Germinal center (tissue), 1 donor: ENCODE data around the gene IPCEF1.

ENCODE experiments used
- DNase-seq: peaks from one replicate; pipeline ENCODE4 v3.0.0; 2012; ENCODE audit warnings: mixed read lengths, low spot score

The IPCEF1 gene, protein sequence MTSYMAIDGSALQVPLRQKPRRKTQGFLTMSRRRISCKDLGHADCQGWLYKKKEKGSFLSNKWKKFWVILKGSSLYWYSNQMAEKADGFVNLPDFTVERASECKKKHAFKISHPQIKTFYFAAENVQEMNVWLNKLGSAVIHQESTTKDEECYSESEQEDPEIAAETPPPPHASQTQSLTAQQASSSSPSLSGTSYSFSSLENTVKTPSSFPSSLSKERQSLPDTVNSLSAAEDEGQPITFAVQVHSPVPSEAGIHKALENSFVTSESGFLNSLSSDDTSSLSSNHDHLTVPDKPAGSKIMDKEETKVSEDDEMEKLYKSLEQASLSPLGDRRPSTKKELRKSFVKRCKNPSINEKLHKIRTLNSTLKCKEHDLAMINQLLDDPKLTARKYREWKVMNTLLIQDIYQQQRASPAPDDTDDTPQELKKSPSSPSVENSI

DNA sequence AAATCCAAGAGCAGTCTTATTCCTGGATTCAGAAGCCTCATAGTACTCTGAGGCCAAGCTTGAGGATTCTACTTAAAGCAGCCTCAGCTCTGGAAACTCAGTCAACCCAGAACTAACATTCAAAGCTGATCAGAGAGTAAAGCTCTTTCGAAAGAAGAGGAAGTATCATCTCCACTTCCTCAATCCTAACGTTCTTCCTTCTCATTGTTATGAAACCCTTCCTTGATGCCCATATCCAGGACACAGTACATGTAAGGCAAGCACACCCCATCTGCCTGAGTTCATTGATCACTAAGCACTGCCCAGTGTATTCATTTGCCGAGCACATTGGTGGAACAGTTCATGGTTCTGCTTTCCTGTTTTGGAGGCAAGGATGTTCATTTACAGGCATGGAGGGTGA lies at the start of gene IPCEF1:
TSS of gene IPCEF1 (minus strand) at position 114 of the 400 bp plus-strand sequence. CDS start 90,856 bp downstream, outside the sequence.
- DNase-seq: peak; percentile 10

DNA sequence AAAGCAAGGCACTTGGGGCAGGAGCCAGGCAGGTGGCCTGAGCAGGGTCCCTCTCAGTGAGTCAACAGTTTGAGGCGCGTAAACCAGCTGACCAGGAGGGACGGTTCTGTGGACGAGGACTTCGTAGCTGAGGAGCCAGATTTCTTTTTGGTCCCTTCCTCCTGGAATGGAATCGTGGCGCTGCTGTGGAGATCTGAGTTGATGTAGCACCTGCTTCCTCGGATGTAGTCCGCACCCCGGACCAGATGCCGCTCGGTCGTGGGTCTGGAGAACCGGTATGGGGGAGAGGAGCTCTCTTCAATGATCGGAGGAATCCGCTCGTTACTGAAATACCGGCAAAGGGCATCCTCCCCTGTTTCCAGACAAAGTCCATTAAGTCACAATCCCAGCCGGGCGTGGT lies 49.7 kb upstream of the IPCEF1 start:
- DNase-seq: no peak

DNA sequence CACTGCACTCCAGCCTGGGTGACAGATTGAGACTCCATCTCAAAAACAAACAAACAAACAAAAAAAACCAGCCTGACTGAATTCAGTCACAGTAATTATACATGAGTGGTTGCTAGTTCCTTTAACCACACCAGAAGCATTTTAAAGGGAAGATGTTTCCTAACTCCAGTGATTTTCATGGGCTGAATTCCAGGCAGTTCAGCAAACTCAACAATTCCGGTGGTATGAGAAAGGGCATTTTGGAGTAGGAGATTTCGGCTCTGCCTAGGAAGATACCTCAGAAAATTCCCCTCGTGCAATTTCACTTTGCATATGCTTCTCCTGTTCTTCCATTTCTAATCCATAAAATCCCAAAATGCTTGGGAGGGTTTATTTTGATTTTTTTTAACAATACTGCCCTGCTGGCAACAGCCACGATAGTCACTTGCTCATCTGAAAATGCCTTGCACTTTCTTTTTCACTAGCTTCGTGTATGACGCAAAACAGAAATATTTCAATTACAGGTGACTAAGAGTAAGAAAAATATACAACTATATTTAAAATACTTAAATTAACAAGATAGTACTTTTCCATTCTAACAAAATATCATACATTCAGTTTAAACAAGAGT lies 48.3 kb upstream of the IPCEF1 start:
- DNase-seq: no peak

DNA sequence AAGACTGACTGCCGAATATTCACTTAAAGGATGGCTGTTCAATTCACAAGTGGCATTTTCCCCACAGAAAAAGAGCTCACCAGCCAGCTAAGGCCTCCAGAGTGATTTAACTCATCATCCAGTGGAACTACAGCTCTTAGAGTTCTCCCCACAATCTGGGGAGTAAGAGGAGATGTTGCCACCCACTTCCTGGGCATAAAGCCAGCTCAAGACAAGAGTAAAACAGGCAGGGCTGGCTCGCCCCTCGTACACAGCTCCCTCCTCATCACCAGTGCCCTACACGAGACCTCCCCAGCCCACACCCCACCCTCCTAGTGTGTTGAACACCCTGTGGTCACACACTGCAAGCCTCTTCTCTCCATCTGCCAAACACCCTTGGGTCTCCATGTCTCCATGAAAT lies 47.2 kb upstream of the IPCEF1 start:
- DNase-seq: no peak

DNA sequence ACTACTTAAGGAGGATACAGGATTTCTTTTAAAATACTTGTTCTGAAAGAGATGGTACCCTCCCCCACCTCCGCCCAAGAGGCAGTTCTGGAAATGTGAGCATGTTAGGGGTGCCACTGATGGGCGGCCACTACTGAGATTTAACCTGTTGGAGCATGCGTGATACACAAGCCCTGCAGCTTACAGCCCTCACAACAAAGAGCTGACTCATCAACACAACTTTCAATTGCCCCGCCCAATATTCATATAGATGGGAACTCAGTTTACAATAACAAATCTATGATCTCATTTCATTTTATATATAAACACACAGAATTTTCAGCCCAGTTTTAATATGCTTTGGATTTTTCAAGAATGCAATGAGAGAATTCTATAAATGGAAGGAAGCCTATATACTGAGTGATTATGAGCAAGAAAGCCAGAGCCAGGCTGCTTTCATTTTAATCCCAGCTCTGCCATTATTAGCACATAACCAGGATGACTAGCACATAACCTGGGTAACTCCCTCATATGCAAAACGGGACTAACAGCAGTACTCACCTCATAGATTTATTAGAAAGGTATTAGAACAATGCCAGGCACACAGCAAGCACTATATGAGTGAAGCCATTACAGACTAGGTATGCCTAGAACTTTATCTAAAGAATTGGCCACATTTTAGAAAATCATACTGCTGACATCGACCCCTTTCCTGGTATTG lies 45.6 kb upstream of the IPCEF1 start:
- no peak for DNase-seq

DNA sequence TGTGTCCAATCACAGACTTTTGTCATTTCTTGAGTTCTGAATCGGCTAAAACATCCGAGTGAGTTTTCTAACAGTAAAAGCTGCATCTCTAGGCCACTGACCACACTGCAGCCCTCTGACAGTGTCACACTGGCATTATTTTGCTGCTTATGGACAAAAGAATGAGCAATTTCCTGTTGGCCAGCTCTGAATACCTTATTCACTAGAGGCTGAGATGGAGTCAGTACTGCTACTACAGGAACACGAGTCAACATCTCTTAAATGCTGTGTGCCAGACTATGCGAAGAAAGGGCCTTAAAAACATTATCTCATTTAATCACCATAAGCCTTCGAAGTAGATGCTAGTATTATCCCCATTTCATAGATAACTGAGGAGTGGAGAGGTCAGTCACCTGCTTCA lies 42.5 kb upstream of the IPCEF1 start:
- DNase-seq: no peak

DNA sequence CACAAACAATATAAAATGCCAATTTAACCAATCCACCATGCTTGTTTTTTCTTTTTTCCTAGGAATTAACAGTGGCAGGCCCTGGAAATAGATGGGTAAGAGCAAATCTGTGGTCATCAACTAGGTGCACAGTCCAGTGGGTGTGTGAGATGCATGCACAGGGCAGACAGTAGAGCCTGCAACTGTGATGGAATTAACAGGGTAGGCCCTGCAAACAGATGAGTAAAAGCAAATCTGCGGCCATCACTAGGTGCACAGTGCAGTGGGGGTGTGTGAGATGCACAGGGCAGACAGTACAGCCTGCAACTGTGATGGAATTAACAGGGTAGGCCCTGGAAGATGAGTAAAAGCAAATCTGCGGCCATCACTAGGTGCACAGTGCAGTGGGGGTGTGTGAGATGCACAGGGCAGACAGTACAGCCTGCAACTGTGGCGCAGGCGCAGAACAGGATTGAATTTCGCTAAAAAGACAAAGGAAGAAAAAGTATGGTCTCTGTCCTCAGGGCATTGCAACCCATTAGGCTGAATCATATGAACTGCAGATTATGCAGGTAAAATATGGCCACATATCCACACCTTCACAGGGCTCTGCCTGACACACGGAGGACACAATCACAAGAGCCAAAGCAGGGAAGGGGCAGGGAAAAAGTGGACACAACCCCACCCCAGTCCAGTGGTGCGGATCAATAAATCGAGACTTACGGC lies 41.0 kb upstream of the IPCEF1 start:
- DNase-seq: no peak

DNA sequence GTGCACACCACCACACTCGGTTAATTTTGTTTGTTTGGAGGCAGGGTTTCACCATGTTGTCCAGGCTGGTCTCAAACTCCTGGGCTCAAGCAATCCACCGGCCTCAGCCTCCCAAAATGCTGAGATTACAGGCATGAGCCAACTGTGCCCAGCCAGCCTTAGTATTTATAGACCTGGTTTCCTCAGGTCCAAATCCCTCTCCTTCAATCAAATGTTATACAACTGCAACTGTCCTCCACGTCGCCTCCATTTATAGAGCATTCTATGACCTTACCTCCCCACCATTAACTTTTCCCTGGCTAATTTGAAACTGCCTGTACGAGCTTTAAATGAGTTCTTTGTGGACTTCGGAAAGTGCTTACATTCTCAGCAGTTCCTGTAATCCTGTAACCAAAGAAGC lies 39.3 kb upstream of the IPCEF1 start:
- no peak for DNase-seq

DNA sequence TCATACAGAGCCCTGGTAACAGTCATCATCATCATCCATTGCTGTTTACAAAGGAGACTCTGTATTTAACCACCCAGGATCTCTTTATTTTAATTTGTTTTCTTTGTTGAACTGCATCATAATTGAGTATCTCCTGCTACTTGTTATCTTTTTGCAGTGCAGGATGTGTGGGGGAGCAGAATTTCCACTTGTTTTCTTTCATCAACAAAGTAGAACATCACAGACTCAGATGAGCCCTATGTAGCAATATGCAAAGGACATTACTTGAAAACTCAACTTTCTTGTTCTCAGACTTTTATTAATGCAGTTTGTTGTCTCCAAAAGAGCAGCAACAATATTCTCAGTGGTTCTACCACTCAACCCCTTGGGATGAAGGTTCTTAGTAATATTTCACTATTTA lies 38.7 kb upstream of the IPCEF1 start:
- no peak for DNase-seq

DNA sequence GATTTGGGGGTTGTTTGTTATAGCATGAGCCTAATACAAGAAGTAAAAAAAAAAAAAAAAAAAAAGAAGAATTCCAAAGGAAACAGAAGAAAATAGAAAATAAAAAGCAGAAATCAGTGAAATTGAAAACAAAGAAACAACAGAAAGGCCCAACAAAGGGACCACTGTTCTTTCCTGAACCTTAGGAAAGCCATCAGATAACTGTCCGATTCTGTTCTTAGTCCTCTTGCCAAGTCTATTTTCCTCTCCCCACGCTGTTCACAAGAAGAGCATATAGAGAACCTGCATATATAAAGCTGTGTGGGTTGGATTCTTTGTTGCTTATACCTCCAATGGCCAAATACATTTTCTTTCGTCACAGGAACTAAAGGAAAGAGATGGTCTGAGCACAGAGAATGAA lies 38.0 kb upstream of the IPCEF1 start:
- DNase-seq: no peak

DNA sequence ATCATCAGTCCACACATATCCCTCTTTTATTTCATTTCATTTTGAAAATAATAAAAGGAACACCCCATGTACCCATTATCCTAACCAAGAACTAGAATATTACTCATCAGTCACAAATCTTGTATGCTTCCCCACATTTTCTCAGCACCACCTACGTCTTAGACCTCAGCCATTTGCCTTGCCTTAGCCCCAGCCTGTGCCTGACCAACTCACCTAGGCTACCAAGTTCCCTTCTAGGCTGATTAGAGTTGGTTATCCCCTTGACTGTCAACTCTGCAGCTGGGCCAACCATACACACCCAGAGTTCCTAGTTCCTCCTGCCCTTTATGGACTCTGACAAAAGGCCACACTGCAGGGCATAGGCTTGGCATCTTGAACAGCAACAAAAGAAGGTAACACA lies 33.4 kb upstream of the IPCEF1 start:
- no peak for DNase-seq

DNA sequence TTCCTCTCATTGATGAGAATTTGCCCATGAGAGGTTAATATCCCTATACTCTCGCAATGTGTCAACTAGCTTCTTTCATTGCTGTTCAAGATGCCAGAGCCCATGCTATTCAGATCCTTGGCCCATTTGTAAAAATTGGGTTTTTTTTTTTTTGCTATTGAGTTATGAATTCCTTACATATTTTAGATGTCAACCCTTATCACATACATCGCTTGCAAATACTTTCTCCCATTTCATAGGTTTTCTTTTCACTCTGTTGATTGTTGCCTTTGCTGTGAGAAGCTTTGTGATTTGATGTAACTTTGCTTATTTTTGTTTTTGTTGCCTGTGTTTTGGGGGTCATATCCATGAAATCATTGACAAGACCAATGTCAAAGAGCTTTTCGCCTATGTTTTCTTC lies 32.2 kb upstream of the IPCEF1 start:
- no peak for DNase-seq

DNA sequence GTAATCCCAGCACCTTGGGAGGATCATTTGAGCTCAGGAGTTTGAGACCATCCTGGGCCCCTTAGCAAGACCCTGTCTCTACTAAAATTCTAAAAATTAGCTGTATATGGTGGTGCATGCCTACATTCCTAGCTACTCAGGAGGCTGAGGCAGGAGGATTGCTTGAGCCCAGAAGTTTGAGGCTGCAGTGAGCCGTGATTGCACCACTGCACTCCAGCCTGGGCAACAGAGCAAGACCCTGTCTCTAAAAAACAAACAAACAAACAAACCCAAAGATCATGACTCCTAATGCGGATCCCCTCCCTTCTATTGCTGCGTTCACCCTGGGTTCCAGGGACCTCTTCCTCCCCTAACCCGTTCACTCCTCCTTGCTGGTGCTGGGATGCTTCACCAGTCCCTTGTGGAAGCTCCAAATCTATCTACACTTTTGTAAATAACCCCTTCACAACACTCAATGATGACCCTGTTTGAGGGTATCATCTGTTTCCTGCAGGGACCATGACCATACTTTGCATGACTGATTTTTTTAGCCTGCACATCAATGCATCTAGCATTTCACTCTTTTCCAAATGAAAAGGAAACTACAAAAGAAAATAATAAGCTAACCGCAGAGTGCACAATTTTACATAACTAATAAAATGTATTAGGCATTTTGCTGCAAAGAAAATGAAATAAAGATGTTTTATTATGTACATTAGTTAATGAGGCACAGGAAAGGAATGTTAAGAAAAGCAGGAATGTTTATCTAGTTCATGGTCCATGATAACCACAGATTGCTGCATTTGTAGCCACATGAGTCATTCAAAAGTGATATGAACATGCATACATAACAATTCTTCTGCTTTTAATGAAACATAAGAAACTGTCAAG lies 30.5 kb upstream of the IPCEF1 start:
- no peak for DNase-seq

DNA sequence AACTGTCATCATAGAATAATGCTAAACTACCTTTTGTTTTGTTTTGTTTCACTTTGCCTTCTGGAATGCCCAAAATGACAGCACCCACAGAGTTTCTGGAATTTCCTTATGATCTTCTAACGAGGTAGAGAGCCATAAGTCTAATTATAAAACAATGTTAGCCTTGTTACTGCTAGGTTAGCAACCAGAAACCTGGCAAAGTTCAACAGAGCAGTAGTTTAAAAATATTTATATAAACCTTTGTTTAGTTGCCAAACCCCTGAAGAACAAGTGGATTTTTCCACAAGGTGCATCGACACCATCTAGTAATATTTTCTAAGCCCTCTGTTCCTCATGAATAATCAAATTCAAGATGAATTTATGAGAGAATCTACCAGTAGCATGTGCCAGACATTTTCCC lies 27.6 kb upstream of the IPCEF1 start:
- no peak for DNase-seq

DNA sequence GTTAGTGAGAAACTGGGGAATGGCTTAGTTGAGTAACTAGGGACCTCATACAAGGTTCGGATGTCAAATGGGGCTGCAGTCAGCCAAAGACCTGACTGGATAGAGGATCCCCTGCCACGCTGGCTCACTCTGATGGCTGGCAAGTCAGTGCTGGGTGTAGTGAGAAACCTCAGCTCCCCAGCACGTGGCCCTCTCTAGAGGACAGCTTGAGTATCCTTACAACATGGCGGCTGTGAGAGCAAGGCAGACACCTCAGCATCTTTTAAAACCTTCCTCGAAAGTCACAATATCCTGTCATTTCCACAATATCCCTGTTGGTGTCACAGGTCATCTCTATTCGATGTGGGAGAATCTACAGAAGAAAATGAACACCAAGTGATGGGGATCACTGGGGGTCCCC lies 26.7 kb upstream of the IPCEF1 start:
- DNase-seq: no peak

DNA sequence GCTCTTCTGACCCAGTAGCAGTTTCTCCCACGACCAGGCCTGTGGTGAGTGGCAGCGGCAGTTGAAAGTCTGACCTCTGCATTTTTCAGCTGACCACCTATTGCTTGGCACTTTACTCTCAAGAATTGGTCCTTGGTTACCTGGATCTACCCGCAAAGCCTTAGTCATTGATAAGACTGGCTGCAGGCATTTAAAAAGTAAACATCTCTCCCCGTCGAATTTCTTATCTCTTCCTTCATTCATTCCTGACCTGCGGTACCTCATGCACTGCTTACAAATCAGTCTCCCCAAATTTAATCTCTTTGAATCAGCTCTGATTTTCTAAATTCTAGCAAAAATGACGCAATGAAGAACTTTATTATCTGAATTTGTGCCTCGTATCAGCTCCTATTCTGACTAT lies 26.1 kb upstream of the IPCEF1 start:
- DNase-seq: no peak

DNA sequence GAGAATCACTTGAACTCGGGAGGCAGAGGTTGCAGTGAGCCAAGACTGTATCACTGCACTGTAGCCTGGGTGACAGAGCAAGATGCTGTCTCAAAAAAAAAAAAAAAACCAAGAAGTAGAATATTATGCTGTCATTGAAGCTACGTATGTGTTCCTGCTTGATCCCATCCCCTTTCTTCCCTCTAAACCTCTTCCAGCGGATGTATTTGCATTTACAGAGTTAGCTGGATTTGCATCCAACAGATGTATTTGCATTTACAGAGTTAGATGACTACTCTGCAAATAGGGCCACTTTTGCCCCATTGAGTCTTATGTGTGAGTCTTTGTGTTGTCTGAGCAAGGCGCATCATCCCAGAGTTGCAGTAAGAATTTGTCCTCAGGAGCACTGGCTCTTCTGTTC lies 24.9 kb upstream of the IPCEF1 start:
- DNase-seq: no peak

DNA sequence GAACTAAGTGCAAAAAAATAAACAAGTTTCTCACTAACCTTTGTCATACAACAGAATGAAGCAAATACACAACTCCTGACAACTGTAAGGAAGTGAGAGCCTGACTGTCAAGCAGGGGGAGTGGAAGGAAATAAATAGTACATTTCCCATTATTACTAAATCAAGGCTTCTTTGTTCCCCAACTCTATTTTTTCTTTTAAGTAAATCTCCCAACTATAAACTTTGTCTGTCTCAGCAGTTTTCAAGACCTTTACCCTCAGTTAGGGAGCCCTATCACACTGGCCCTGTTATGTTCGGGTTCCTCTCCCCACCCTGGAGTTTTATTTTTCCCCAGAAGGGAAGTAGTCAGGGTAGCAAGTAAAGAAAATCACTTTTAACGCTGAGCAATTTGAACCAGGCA lies 24.1 kb upstream of the IPCEF1 start:
- DNase-seq: no peak

DNA sequence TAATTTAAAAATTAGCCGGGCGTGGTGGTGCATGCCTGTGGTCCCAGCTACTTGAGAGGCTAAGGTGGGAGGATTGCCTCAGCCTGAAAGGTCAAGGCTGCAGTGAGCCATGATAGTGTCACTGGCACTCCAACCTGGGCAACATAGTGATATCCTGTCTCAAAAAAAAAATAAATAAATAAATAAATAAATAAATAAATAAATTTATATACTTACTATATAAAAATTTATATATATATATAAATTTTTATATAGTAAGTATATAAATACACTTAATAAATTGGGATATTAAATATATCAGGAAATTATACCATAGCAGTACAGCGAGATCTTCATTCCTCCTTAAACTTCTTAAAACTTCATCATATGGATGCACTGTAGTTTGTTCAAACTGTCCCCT lies 23.0 kb upstream of the IPCEF1 start:
- no peak for DNase-seq

DNA sequence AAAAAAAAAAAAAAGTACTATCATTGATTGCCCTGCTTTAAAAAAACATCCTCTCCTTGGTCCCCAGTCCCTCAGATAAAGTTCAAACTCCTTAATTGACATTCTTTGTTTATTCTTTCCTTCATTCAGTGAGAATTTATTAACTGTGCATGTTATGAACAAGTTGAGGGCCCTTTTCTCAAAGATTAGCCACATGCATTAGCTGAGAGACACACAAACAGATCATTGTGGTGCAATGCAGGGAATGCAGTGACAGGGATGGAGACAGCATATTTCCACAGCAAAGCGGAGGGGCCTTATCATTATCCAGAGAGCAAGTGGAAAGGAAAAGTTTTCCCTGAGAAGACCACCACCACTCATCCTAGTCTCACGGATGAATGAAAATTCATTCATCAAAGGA lies 21.9 kb upstream of the IPCEF1 start:
- DNase-seq: no peak

DNA sequence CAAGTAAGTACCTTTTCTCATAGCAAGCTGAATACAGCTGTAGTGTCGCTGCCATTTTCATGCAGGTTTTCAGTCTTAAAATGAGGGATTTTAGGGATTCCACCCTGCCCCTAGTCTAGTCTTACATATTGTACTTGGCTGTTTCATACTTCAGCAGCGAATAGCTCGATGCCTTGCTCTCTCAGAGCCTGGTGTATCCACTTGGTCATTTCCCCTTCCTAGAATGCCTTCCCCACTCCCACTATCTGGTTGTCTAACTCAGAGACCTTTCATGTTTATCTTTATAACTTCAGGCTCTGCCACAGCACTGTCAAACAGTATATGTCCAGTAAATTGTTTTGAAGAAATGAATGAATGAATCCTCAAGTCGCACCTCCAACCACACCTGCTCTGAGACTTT lies 21.1 kb upstream of the IPCEF1 start:
- no peak for DNase-seq

DNA sequence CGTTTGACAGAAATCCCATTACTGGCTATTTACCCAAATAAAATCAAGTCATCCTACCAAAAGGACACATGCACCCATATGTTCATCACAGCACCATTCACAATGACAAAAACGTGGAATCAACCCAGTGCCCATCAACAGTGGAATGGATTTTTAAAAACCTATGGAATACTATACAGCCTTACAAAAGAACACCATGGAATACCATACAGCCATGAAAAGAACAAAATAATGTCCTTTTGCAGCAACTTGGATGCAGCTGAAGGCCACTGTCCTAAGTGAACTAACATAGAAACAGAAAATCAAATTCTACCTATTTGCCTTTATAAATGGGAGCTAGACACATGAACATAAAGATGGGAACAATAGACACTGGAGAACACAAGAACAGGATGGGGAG lies 17.4 kb upstream of the IPCEF1 start:
- no peak for DNase-seq
